Spleen (tissue), 11 donors: ENCODE measurements around the gene FGF14. TPM values are rescaled to one million over a fixed set of nuclear protein-coding genes. Genes with fewer than 3 reads are reported as not detected.

Experiments used
- DNase-seq: peaks from one replicate; pipeline ENCODE4 v3.0.0-alpha.2; 2020
- H3K27ac ChIP-seq, 8 donors: fragments of 200-600 bp; sonication (generic) in 7 of 8; 1 replicate in 4 of 8; 2 replicates in 4 of 8; pipeline versions ENCODE4 v1.5.0 to v1.8.0; 2016 to 2021; ENCODE audit warnings: inconsistent platforms in 4 of 8, mild to moderate bottlenecking in 4 of 8, moderate library complexity in 1 of 8
- H3K27me3 ChIP-seq, 7 donors: fragments of 200-600 bp; sonication (generic) in 6 of 7; replicated peaks in 1 of 7; 1 replicate in 4 of 7; 2 replicates in 3 of 7; pipeline versions ENCODE4 v1.5.0 to v1.8.0; 2016 to 2021; ENCODE audit warnings: inconsistent platforms in 3 of 7, mild to moderate bottlenecking in 1 of 7
- H3K36me3 ChIP-seq, 6 donors: fragments of 200-600 bp; sonication (generic) in 5 of 6; 1 replicate in 4 of 6; 2 replicates in 2 of 6; pipeline versions ENCODE4 v1.5.0 to v1.8.0; 2016 to 2021; ENCODE audit warnings: inconsistent platforms in 2 of 6
- H3K4me1 ChIP-seq, 6 donors: fragments of 200-600 bp; sonication (generic) in 5 of 6; 1 replicate in 3 of 6; 2 replicates in 3 of 6; pipeline versions ENCODE4 v1.5.0 to v1.8.0; 2016 to 2021; ENCODE audit warnings: inconsistent platforms in 3 of 6
- H3K4me3 ChIP-seq, 8 donors: fragments of 200-600 bp; sonication (generic) in 7 of 8; 1 replicate in 4 of 8; 2 replicates in 4 of 8; pipeline versions ENCODE4 v1.5.0 to v1.8.0; 2016 to 2021; ENCODE audit warnings: inconsistent platforms in 4 of 8, mild to moderate bottlenecking in 4 of 8, moderate library complexity in 2 of 8
- H3K9me3 ChIP-seq, 8 donors: fragments of 200-600 bp; sonication (generic) in 7 of 8; 1 replicate in 4 of 8; 2 replicates in 4 of 8; pipeline versions ENCODE4 v1.5.0 to v1.8.0; 2016 to 2021; ENCODE audit warnings: inconsistent platforms in 4 of 8
- CTCF ChIP-seq, 11 experiments: fragments of 200-600 bp in 7 of 11; fragments of 450-650 bp in 4 of 11; sonication (generic) in 4 of 11; IDR thresholded peaks in 8 of 11; conservative IDR thresholded peaks in 3 of 11; 1 replicate in 7 of 11; 2 replicates in 4 of 11; pipeline versions ENCODE4 v1.4.0 to v1.8.0; 2016 to 2021; ENCODE audit warnings: antibody characterized with exemption in 11 of 11, inconsistent platforms in 4 of 11, mild to moderate bottlenecking in 1 of 11
- POLR2A ChIP-seq, 3 donors: fragments of 450-650 bp; IDR thresholded peaks; one replicate each; pipeline ENCODE4 v1.5.1; 2017; ENCODE audit warnings: antibody characterized with exemption in 3 of 3, mild to moderate bottlenecking in 1 of 3
- POLR2AphosphoS5 ChIP-seq, 3 donors: sonication (generic); formaldehyde crosslinking; IDR thresholded peaks; one replicate each; pipeline ENCODE4 v1.5.1; 2017; ENCODE audit warnings: antibody characterized with exemption in 3 of 3
- WGBS, 5 donors: extraction: QIAGEN DNeasy Blood & Tissue Kit in 3 of 5; methylation state at CpG; one replicate each; pipeline versions ENCODE4 v1.1.5 to v1.1.7; 2013 to 2018; 5-methylcytosine and 5-hydroxymethylcytosine counted together
- intact Hi-C: fragments of 100-400 bp; cut with DNase I; formaldehyde crosslinking; loops from one replicate; pipeline ENCODE4 v1.15.0; 2023; ENCODE audit warnings: low total_unique reads
- polyA plus RNA-seq, 3 donors: library from polyadenylated mRNA; stranded (reverse); fragments of 200-250 nt; gene quantifications; one replicate each; pipeline ENCODE4 v1.2.1, GENCODE V29; 2013
- total RNA-seq, 7 donors: library from RNA; depleted of rRNA in 3 of 7; stranded (reverse); fragments of >200 nt in 3 of 7; fragmentation: NEBNext Ultra II Directional in 4 of 7; extraction: Animal tissue kit (Norgen Biotek cat#: 25700) in 4 of 7; gene quantifications; one replicate each; pipeline versions ENCODE4 v1.1.0 to v1.2.1, GENCODE V29; 2016 to 2021
- donor health status: healthy with polysubstance abuse.
- donor health status: DM: no; HTN: no; CAD: no; lungs with moderate emphysema.
- donor health status: DM: no; HTN: no; CAD: no.
- donor health status: Bipolar disorder and iron deficiency.
- donor health status: healthy.
- donor health status: DM: no; HTN: no; CAD: no.
- donor health status: DM: yes; HTN: yes; CAD: no.

The FGF14 gene
- total and polyA plus RNA-seq, 10 donors = 0.03 to 1.1 (median 0.05) TPM; not detected in 3

GRCh38 chr13:102286326-102286725 is 115.5 kb downstream of the FGF14 start:
- Histone ChIP-seq H3K4me3 (no peak overlapping the region), H3K4me1 (no peaks in the 10 kb centered on the region), H3K36me3 (no peaks in the 10 kb centered on the region), H3K27ac (no peak overlapping the region), H3K27me3 (no peaks in the 10 kb centered on the region), H3K9me3 (no peaks in the 10 kb centered on the region)
- no peak for DNase-seq
- WGBS, 5 donors = 79 to 96% (median 88%) methylated on average over 1 of the region's 1 CpG
- intact Hi-C loops = no loop called here
- no peak for TF ChIP-seq CTCF (IDR thresholded peaks at IDR 0.05 in 8 of 11, conservative IDR thresholded peaks at IDR 0.05 in 3 of 11)
- no peak for TF ChIP-seq POLR2A (IDR thresholded peaks at IDR 0.05)
- TF ChIP-seq POLR2AphosphoS5 (IDR thresholded peaks at IDR 0.05) = no peak

GRCh38 chr13:102280366-102280765 is 121.5 kb downstream of the FGF14 start:
- no peaks in the 10 kb centered on the region for H3K9me3 ChIP-seq
- DNase-seq = no peak
- no peaks in the 10 kb centered on the region for H3K4me1 ChIP-seq
- no peaks in the 10 kb centered on the region for H3K36me3 ChIP-seq
- H3K27ac ChIP-seq = no peak overlapping the region
- TF ChIP-seq POLR2A (IDR thresholded peaks at IDR 0.05) (no peak), POLR2AphosphoS5 (IDR thresholded peaks at IDR 0.05) (no peak), CTCF (IDR thresholded peaks at IDR 0.05 in 8 of 11, conservative IDR thresholded peaks at IDR 0.05 in 3 of 11) (no peak)
- no peak overlapping the region for H3K4me3 ChIP-seq
- H3K27me3 ChIP-seq = peaks cover 0 to 7% (median 0%) of the 10 kb centered on the region in 7 donors
- intact Hi-C loops = no loop called here

- Histone ChIP-seq H3K27me3 (peaks cover 0 to 7% (median 0%) of the 10 kb centered on the region in 7 donors), H3K9me3 (no peaks in the 10 kb centered on the region), H3K4me3 (no peak overlapping the region), H3K27ac (no peak overlapping the region), H3K4me1 (no peaks in the 10 kb centered on the region), H3K36me3 (no peaks in the 10 kb centered on the region)
- WGBS, 5 donors = 69 to 83% (median 75%) methylated on average over 4 of the region's 4 CpGs
- intact Hi-C loops = no loop called here
- DNase-seq = no peak
- TF ChIP-seq POLR2A (IDR thresholded peaks at IDR 0.05) (no peak), CTCF (IDR thresholded peaks at IDR 0.05 in 8 of 11, conservative IDR thresholded peaks at IDR 0.05 in 3 of 11) (no peak), POLR2AphosphoS5 (IDR thresholded peaks at IDR 0.05) (no peak)
Measured at GRCh38 chr13:102277286-102277685, 124.6 kb downstream of the FGF14 start.

- H3K4me1 ChIP-seq = no peaks in the 10 kb centered on the region
- 65 to 80% (median 77%) methylated on average over 1 of the region's 1 CpG for WGBS, 5 donors
Measured at GRCh38 chr13:102276404-102276803, 125.4 kb downstream of the FGF14 start.

More at GRCh38 chr13:102276404-102276803, 125.4 kb downstream of the FGF14 start:
- no peak for DNase-seq
- Histone ChIP-seq H3K27ac (no peak overlapping the region), H3K36me3 (no peaks in the 10 kb centered on the region), H3K9me3 (no peaks in the 10 kb centered on the region), H3K4me3 (no peak overlapping the region), H3K27me3 (peaks cover 0 to 7% (median 0%) of the 10 kb centered on the region in 7 donors)
- intact Hi-C loops = no loop called here
- no peak for TF ChIP-seq CTCF (IDR thresholded peaks at IDR 0.05 in 8 of 11, conservative IDR thresholded peaks at IDR 0.05 in 3 of 11)
- TF ChIP-seq POLR2AphosphoS5 (IDR thresholded peaks at IDR 0.05) = no peak
